Karpas-422 (cell line): ENCODE measurements around the gene KIF3C. TPM values are rescaled to one million over a fixed set of nuclear protein-coding genes. Genes with fewer than 3 reads are reported as not detected.
"Not testable (repeated sequence)": the region's sequence is repeated elsewhere in the genome, so short reads cannot be mapped to it uniquely, and the experiment has no call there.

ENCODE experiments used
- DNase-seq: peaks from one replicate; pipeline ENCODE4 v3.0.0-alpha.2; 2015
- H2AFZ ChIP-seq: fragments of 200-600 bp; sonication (generic); 2 replicates; pipeline ENCODE4 v1.6.1; 2014; ENCODE audit warnings: antibody characterized with exemption, low read length, mixed read lengths
- H3K27ac ChIP-seq: fragments of 200-600 bp; sonication (generic); 2 replicates; pipeline ENCODE4 v1.5.1; 2014; ENCODE audit warnings: mild to moderate bottlenecking, low read length, moderate library complexity
- H3K27me3 ChIP-seq: fragments of 200-600 bp; sonication (generic); 2 replicates; pipeline ENCODE4 v1.6.1; 2014; ENCODE audit warnings: low read length, mixed read lengths
- H3K36me3 ChIP-seq: fragments of 200-600 bp; sonication (generic); 2 replicates; pipeline ENCODE4 v1.6.1; 2014; ENCODE audit warnings: low read length, mixed read lengths; ENCODE audit not compliant: insufficient read depth
- H3K4me1 ChIP-seq: fragments of 200-600 bp; sonication (generic); 2 replicates; pipeline ENCODE4 v1.6.1; 2014; ENCODE audit warnings: mild to moderate bottlenecking, low read length, mixed read lengths
- H3K4me2 ChIP-seq: fragments of 200-600 bp; sonication (generic); 2 replicates; pipeline ENCODE4 v1.6.1; 2014; ENCODE audit warnings: low read length, low read depth, mild to moderate bottlenecking; ENCODE audit not compliant: poor library complexity, severe bottlenecking
- H3K4me3 ChIP-seq: fragments of 200-600 bp; sonication (generic); 2 replicates; pipeline ENCODE4 v1.5.1; 2014; ENCODE audit warnings: mild to moderate bottlenecking, antibody characterized with exemption, low read length, mixed read lengths
- H3K79me2 ChIP-seq: fragments of 200-600 bp; sonication (generic); 2 replicates; pipeline ENCODE4 v1.6.1; 2014; ENCODE audit warnings: mild to moderate bottlenecking, low read length, mixed read lengths
- H3K9ac ChIP-seq: fragments of 200-600 bp; sonication (generic); 2 replicates; pipeline ENCODE4 v1.6.0; 2014; ENCODE audit warnings: low read length
- H3K9me2 ChIP-seq: fragments of 200-600 bp; sonication (generic), shearing (Covaris generic); replicated peaks from 2 replicates; pipeline ENCODE4 v1.6.0; 2014; ENCODE audit warnings: mild to moderate bottlenecking, low read length, moderate library complexity; ENCODE audit not compliant: insufficient read depth
- H3K9me3 ChIP-seq: fragments of 300-700, 200-600 bp; sonication (generic); 2 replicates; pipeline ENCODE4 v1.6.1; 2014; ENCODE audit warnings: low read length, mixed read lengths
- H4K20me1 ChIP-seq: fragments of 200-600 bp; sonication (generic); 2 replicates; pipeline ENCODE4 v1.6.1; 2014; ENCODE audit warnings: mild to moderate bottlenecking, antibody characterized with exemption, low read length, low read depth; ENCODE audit not compliant: insufficient read depth
- total RNA-seq: library from RNA; depleted of rRNA; stranded (reverse); fragments of >200 nt; shearing (Covaris generic); gene quantifications from 2 replicates; pipeline ENCODE4 v1.2.3, GENCODE V29; 2014; ENCODE audit warnings: low replicate concordance

The KIF3C gene
- total RNA-seq, 1 experiment from 2014 or later, result 1.2 TPM

DNA sequence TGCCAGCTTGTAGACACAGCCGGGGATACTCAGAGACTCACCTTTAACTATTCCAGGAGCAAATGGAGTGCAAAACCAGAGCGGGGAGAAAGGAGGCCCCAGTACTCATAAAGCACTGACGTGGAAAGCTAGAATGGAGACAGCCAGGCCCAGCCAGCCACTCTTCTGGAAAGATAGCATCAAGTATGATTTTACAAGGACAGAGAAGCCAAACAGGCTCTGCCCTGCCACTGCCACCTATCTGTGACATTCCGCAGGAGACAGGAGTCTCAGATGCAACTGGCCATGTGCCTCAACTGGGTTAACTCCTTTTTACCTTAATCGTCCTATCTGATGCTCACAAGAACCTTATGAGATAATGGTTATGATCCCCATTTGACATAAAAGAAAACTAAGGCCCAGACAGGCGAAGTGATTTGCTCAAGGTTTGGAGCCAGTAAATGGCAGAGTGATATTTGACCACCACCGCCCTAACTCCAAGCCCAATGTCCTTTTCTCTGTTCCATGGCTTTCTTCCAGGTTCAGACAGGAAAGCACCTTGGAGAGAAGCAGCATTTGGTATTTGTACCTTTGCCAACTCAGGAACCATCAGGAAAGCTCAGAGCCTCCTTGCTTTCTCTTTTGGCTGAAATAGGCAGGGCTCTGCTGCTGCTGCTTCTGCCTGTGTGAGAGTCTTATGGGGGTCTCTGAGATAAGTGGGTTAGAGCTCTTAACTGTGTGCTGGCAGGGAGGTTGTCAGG, 15.6 kb downstream of the KIF3C start:
- H3K79me2 ChIP-seq, result no peaks in the 10 kb centered on the region
- H3K9me2 ChIP-seq, result no peaks in the 10 kb centered on the region
- no peak overlapping the region for H2AFZ ChIP-seq
- no peaks in the 10 kb centered on the region for H3K27me3 ChIP-seq
- DNase-seq, result no peak
- no peak overlapping the region for H3K9ac ChIP-seq
- no peaks in the 10 kb centered on the region for H4K20me1 ChIP-seq
- H3K9me3 ChIP-seq, result no peaks in the 10 kb centered on the region
- H3K4me2 ChIP-seq, result no peak overlapping the region
- no peaks in the 10 kb centered on the region for H3K4me1 ChIP-seq
- H3K36me3 ChIP-seq, result no peaks in the 10 kb centered on the region
- no peak overlapping the region for H3K4me3 ChIP-seq
- no peak overlapping the region for H3K27ac ChIP-seq

DNA sequence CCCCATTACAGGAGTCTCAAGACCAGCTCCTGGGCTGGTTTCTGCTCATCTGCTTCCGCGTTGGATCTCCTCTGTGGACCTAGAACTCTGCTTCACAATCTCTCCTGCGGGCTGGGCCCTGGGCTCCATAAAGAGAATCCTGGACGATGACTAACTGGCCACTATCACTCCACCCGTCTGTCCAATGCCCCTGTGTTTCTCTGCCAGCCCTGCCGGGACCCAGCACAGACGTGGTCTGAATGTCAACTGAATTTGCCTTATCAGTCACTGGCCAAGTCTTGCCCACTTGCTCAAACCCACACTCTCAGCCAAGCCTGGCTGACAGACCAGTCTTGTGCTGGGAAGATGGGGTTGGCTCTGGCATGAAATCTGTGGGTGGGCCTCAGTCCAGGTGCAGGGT, 17.4 kb downstream of the KIF3C start:
- Histone ChIP-seq H3K4me2 (no peak overlapping the region), H3K9ac (no peak overlapping the region)
- DNase-seq, result no peak

DNA sequence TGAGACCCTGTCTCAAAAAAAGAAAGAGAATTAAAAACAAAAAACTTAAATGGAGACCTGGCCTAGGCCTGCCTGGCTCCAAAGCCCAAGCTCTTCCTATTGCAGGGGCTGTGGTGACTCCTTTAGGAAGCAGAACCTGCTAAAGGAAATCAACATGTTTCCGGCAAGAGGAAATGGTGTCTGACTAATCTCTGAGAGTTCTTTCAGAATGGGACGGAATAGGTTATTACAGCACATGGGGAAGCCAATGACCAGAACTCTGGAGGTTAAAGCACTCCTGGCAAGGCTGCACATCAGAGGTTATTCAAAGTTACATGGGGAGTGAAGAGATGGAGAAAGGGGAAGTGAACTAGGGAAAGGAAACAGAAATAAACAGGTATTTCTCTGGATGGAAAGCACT, 21.4 kb downstream of the KIF3C start:
- no peaks in the 10 kb centered on the region for H3K79me2 ChIP-seq
- DNase-seq, result no peak
- H3K9me2 ChIP-seq, result no peaks in the 10 kb centered on the region
- no peak overlapping the region for H3K9ac ChIP-seq
- H4K20me1 ChIP-seq, result no peaks in the 10 kb centered on the region
- H2AFZ ChIP-seq, result no peak overlapping the region
- H3K9me3 ChIP-seq, result no peaks in the 10 kb centered on the region
- no peak overlapping the region for H3K4me2 ChIP-seq
- no peaks in the 10 kb centered on the region for H3K4me1 ChIP-seq
- H3K27ac ChIP-seq, result no peak overlapping the region
- H3K36me3 ChIP-seq, result no peaks in the 10 kb centered on the region
- no peak overlapping the region for H3K4me3 ChIP-seq
- no peaks in the 10 kb centered on the region for H3K27me3 ChIP-seq

More for the DNA sequence above, 17.4 kb downstream of the KIF3C start:
- Histone ChIP-seq H3K4me3 (no peak overlapping the region), H3K4me1 (no peaks in the 10 kb centered on the region), H4K20me1 (no peaks in the 10 kb centered on the region), H3K9me3 (no peaks in the 10 kb centered on the region), H3K27me3 (no peaks in the 10 kb centered on the region), H2AFZ (no peak overlapping the region), H3K79me2 (no peaks in the 10 kb centered on the region), H3K9me2 (no peaks in the 10 kb centered on the region), H3K36me3 (no peaks in the 10 kb centered on the region), H3K27ac (no peak overlapping the region)

DNA sequence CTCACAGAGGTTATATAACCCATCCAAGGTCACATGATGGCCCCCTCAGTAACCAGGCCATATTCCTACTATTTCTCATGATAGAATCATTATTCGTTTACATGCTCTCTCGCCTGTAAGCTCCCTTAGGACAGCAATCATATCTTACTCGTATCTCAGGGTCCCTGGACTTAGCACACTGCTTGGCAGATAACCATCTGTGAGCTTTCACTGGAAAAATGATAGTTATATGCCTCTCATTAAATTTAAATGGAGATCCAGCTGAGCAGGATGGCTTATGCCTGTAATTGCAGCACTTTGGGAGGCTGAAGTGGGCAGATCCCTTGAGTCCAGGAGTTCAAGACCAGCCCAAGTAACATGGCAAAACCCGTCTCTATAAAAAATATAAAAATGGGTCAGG, 21.9 kb downstream of the KIF3C start:
- H3K4me2 ChIP-seq, result no peak overlapping the region
- DNase-seq, result no peak
- H3K36me3 ChIP-seq, result no peaks in the 10 kb centered on the region
- no peak overlapping the region for H3K27ac ChIP-seq
- H3K9me3 ChIP-seq, result no peaks in the 10 kb centered on the region
- H3K9me2 ChIP-seq, result no peaks in the 10 kb centered on the region
- H4K20me1 ChIP-seq, result no peaks in the 10 kb centered on the region
- no peak overlapping the region for H2AFZ ChIP-seq
- H3K4me3 ChIP-seq, result no peak overlapping the region
- H3K9ac ChIP-seq, result no peak overlapping the region
- H3K79me2 ChIP-seq, result no peaks in the 10 kb centered on the region
- no peaks in the 10 kb centered on the region for H3K4me1 ChIP-seq
- H3K27me3 ChIP-seq, result no peaks in the 10 kb centered on the region

DNA sequence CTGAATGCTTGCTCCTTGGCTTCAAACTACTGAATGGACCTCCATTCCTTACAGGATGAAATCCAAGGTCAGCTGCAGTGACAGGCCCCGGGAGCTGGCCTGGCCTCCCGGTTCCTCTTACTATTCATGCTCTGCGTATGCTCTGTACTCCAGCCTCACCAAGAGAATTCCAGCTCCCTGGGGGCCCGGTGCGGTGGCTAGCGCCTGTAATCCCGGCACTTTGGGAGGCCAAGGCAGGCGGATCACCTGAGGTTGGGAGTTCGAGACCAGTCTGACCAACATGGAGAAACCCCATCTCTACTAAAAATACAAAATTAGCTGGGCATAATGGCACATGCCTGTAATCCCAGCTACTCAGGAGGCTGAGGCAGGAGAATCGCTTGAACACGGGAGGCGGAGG, 23.7 kb downstream of the KIF3C start:
- not testable (repeated sequence) for H3K4me3 ChIP-seq, H2AFZ ChIP-seq, H4K20me1 ChIP-seq, H3K9me3 ChIP-seq, H3K9ac ChIP-seq, H3K27ac ChIP-seq, DNase-seq, H3K27me3 ChIP-seq, H3K36me3 ChIP-seq, H3K4me1 ChIP-seq, H3K4me2 ChIP-seq, H3K79me2 ChIP-seq, H3K9me2 ChIP-seq

DNA sequence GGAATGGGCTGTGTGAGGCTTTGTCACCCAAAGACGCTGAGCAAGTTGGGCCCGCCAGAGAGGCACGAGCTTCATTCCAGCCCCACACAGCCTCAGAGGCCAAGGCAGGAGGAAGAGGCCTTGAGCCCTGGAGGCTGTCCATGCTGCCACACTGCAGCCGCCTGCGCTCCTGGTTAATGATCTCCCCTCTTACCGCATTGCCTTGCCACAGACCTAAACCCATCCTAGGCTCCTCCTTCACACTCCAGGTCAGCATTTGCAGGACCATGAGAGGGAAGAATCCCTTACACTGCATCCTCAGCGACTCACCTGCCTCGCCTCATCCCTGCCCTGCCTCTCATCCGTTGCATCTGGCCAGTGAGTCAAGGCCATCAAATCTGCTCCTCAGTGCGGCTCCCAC, 24.6 kb downstream of the KIF3C start:
- Histone ChIP-seq H2AFZ (no peak overlapping the region), H3K4me1 (no peaks in the 10 kb centered on the region), H3K9me3 (no peaks in the 10 kb centered on the region), H3K9ac (no peak overlapping the region), H3K9me2 (no peaks in the 10 kb centered on the region), H3K27me3 (no peaks in the 10 kb centered on the region), H3K36me3 (no peaks in the 10 kb centered on the region), H3K27ac (no peak overlapping the region), H4K20me1 (no peaks in the 10 kb centered on the region), H3K79me2 (no peaks in the 10 kb centered on the region), H3K4me3 (no peak overlapping the region), H3K4me2 (no peak overlapping the region)
- DNase-seq, result no peak

DNA sequence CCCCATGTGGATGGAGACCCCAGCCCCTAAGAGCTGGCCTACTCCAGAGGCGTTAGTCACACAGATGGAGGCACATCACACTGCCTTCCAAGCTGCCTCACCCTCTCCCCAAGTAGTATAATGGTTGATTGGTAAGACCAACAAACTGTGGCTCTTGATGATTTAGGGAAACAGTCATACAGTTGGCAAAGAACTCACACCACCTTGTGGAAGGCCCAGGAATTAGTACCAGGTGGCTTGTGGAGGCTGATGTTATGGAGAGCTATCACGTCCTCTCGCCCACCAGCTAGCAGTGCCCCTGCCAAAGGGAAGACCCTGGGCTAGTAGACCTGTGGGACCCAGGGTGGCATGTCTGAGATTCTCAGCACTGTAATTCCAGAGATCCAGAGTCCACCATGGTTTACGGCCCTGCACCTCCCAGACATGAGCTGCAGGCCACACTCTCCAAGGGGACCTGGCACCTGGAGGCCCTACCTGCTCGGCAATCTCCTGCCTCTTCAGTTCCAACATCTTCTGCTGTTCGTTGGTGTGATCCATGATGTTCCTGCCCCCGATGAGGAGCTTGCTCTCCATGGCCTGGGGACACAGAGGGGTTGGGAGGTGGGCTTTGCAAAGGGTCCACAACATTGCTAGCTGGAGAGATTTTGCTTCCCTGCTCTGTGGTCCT, 26.3 kb downstream of the KIF3C start:
- no peak overlapping the region for H3K4me3 ChIP-seq
- H3K27ac ChIP-seq, result no peak overlapping the region
- no peak overlapping the region for H3K4me2 ChIP-seq
- H3K79me2 ChIP-seq, result no peaks in the 10 kb centered on the region
- no peak overlapping the region for H3K9ac ChIP-seq
- H3K27me3 ChIP-seq, result no peaks in the 10 kb centered on the region
- H3K36me3 ChIP-seq, result no peaks in the 10 kb centered on the region
- H3K4me1 ChIP-seq, result no peaks in the 10 kb centered on the region
- no peaks in the 10 kb centered on the region for H3K9me2 ChIP-seq
- DNase-seq, result peak; percentile 61
- no peaks in the 10 kb centered on the region for H4K20me1 ChIP-seq
- H3K9me3 ChIP-seq, result no peaks in the 10 kb centered on the region
- no peak overlapping the region for H2AFZ ChIP-seq

DNA sequence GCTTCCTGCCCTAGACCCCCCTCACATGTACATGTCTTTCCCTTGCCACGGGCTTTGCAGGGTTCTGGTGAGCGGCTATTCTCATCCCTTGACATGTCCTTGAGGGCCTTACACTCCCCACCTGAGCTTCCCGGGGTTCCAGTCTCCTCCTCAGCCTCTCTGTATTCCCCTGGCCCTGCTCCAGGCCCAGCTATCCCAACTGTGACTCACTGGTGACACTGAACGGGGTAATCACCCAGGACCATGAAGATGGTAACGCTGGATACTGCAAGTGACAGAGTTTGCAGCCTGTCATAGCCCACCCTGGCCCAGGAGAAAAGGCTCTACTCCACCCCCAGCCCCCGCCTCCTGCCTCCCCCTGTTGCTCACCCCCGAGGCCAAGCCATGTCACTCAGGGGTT, 27.3 kb downstream of the KIF3C start:
- Histone ChIP-seq H3K27me3 (no peaks in the 10 kb centered on the region), H3K79me2 (no peaks in the 10 kb centered on the region), H3K4me2 (no peak overlapping the region), H2AFZ (no peak overlapping the region), H3K4me1 (no peaks in the 10 kb centered on the region), H3K9me2 (no peaks in the 10 kb centered on the region), H4K20me1 (no peaks in the 10 kb centered on the region), H3K4me3 (no peak overlapping the region), H3K36me3 (no peaks in the 10 kb centered on the region), H3K27ac (no peak overlapping the region), H3K9ac (no peak overlapping the region), H3K9me3 (no peaks in the 10 kb centered on the region)
- no peak for DNase-seq
